ENCODE results near the gene TANC1. TPM values are rescaled to one million over a fixed set of nuclear protein-coding genes. Genes with fewer than 3 reads are reported as not detected.

The TANC1 gene
- polyA plus RNA-seq, 1 donor (not counting 4 experiments of a cell fraction or from before 2014, with no cell fraction given), result 33.5 TPM

DNA sequence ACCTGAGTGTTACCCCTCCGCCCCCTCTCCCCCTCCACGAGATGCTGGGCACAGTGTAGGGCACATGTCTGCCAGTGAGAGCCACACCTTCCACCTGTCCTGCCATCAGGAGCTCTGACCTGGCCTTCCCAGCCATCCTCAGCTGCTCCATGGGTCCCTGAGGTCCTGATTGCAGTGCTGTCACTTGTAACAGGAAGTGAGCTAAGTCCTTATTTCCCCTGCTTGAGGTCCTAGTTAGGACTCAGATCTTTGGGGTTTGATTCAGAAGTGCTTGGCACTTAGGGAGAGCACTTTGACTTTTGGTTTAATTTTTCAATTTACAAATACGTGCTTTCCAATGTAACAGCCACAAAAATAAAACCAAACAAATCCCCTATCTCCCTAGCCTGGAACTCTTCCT lies 192.5 kb downstream of the TANC1 start:
- Histone ChIP-seq H3K9me1 (ENCODE audit: control insufficient read depth, extremely low read depth, insufficient read depth, low read length) (peaks cover 4% of the 10 kb centered on the region), H3K79me2 (ENCODE audit: control insufficient read depth, insufficient read depth, low read length) (peaks cover 6% of the 10 kb centered on the region), H3K27ac (ENCODE audit: control insufficient read depth, insufficient read depth, low read length) (no peak overlapping the region), H3K9ac (ENCODE audit: control insufficient read depth, extremely low read depth, insufficient read depth, low read length) (no peak overlapping the region), H4K20me1 (ENCODE audit: control insufficient read depth, extremely low read depth, insufficient read depth, low read length) (no peaks in the 10 kb centered on the region), H3K36me3 (ENCODE audit: control insufficient read depth in 2 of 2, extremely low read depth in 1 of 2, insufficient read depth in 2 of 2, low read length in 2 of 2) (peaks cover 14 to 19% of the 10 kb centered on the region in 2 experiments), H3K4me3 (ENCODE audit: control insufficient read depth in 2 of 3, extremely low read depth in 1 of 3, insufficient read depth in 2 of 3, low read depth in 1 of 3, low read length in 3 of 3) (no peak overlapping the region), H3K4me1 (ENCODE audit: control insufficient read depth, extremely low read depth, insufficient read depth, low read length) (peaks cover 36% of the 10 kb centered on the region), H3K27me3 (ENCODE audit: control insufficient read depth, extremely low read depth, insufficient read depth, low read length) (no peaks in the 10 kb centered on the region), H3K4me2 (ENCODE audit: control insufficient read depth, extremely low read depth, insufficient read depth, low read depth, low read length) (no peak overlapping the region), H2AFZ (ENCODE audit: control insufficient read depth, low read length) (no peak overlapping the region), H3K9me3 (ENCODE audit: control insufficient read depth, low read depth, low read length) (no peaks in the 10 kb centered on the region)
- DNase-seq (ENCODE audit: low read depth, low spot score) (no peak), FAIRE-seq (no peak)
- TF ChIP-seq, protein P1, sequence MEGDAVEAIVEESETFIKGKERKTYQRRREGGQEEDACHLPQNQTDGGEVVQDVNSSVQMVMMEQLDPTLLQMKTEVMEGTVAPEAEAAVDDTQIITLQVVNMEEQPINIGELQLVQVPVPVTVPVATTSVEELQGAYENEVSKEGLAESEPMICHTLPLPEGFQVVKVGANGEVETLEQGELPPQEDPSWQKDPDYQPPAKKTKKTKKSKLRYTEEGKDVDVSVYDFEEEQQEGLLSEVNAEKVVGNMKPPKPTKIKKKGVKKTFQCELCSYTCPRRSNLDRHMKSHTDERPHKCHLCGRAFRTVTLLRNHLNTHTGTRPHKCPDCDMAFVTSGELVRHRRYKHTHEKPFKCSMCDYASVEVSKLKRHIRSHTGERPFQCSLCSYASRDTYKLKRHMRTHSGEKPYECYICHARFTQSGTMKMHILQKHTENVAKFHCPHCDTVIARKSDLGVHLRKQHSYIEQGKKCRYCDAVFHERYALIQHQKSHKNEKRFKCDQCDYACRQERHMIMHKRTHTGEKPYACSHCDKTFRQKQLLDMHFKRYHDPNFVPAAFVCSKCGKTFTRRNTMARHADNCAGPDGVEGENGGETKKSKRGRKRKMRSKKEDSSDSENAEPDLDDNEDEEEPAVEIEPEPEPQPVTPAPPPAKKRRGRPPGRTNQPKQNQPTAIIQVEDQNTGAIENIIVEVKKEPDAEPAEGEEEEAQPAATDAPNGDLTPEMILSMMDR (optimal IDR thresholded peaks at IDR 0.05 in 1 of 3, IDR thresholded peaks at IDR 0.05 in 1 of 3, conservative IDR thresholded peaks at IDR 0.05 in 1 of 3; ENCODE audit: extremely low read depth in 1 of 3, insufficient read depth in 2 of 3, low read length in 3 of 3), result no peak
- TF ChIP-seq EZH2 (IDR thresholded peaks at IDR 0.05; ENCODE audit: low read length), result no peak
- dilution Hi-C loops (cut with MboI; ENCODE audit: extremely low pct_ligation_motif_present, low sequenced_read_pairs), result no loop called here

DNA sequence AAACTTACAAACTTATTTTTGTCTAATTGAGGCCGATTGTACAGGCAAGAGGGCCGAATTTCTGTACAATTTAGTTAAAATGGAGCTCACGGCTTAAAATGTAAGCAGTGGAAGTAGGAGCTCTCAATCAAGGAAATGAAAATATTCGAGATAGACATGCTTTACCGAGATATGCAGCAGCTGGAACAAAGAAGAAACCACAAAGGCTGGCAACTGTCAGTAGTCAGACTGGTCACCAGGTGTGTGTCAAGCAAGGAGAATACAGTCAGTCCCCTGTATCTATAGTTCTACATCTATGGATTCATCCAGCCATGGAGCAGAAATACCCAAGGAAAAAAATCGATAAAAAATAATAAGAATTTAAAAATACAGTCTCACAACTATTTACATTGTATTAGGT lies 195.5 kb downstream of the TANC1 start:
- Histone ChIP-seq H3K4me3 (ENCODE audit: control insufficient read depth in 2 of 3, extremely low read depth in 1 of 3, insufficient read depth in 2 of 3, low read depth in 1 of 3, low read length in 3 of 3) (no peak overlapping the region), H3K9me1 (ENCODE audit: control insufficient read depth, extremely low read depth, insufficient read depth, low read length) (no peaks in the 10 kb centered on the region), H4K20me1 (ENCODE audit: control insufficient read depth, extremely low read depth, insufficient read depth, low read length) (no peaks in the 10 kb centered on the region), H3K36me3 (ENCODE audit: control insufficient read depth in 2 of 2, extremely low read depth in 1 of 2, insufficient read depth in 2 of 2, low read length in 2 of 2) (peaks cover 10 to 30% of the 10 kb centered on the region in 2 experiments), H3K9ac (ENCODE audit: control insufficient read depth, extremely low read depth, insufficient read depth, low read length) (no peak overlapping the region), H3K4me2 (ENCODE audit: control insufficient read depth, extremely low read depth, insufficient read depth, low read depth, low read length) (no peak overlapping the region), H3K27ac (ENCODE audit: control insufficient read depth, insufficient read depth, low read length) (no peak overlapping the region), H3K4me1 (ENCODE audit: control insufficient read depth, extremely low read depth, insufficient read depth, low read length) (peaks cover 12% of the 10 kb centered on the region), H2AFZ (ENCODE audit: control insufficient read depth, low read length) (no peak overlapping the region), H3K9me3 (ENCODE audit: control insufficient read depth, low read depth, low read length) (no peaks in the 10 kb centered on the region), H3K79me2 (ENCODE audit: control insufficient read depth, insufficient read depth, low read length) (peaks cover 8% of the 10 kb centered on the region), H3K27me3 (ENCODE audit: control insufficient read depth, extremely low read depth, insufficient read depth, low read length) (no peaks in the 10 kb centered on the region)
- TF ChIP-seq EZH2 (IDR thresholded peaks at IDR 0.05; ENCODE audit: low read length), result no peak
- FAIRE-seq (no peak), DNase-seq (ENCODE audit: low read depth, low spot score) (no peak)
- dilution Hi-C loops (cut with MboI; ENCODE audit: extremely low pct_ligation_motif_present, low sequenced_read_pairs), result no loop called here

DNA sequence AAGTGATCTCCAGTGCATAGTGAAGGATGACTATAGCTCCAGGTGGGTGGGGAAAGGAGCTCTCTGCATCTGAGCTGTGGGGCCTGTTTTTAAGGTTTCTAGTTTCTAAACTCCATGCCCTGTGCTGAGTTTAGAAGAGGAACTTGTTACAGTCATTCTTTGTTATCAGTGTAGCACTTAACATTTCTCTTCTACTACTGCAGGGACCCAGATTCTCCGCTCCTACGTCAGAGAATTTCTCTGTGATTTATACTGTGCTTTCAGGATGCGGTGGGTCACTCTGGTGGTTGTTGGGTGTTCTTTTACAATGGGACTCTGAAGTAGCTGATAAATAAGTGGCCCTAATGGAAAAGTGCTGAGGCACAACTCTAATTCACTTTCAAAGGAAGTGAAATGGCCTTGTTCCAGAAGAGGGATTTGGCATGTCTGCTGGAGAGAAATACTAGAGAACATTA lies 196.0 kb downstream of the TANC1 start:
- Histone ChIP-seq H3K9ac (ENCODE audit: control insufficient read depth, extremely low read depth, insufficient read depth, low read length) (no peak overlapping the region), H4K20me1 (ENCODE audit: control insufficient read depth, extremely low read depth, insufficient read depth, low read length) (no peaks in the 10 kb centered on the region), H3K36me3 (ENCODE audit: control insufficient read depth in 2 of 2, extremely low read depth in 1 of 2, insufficient read depth in 2 of 2, low read length in 2 of 2) (peaks cover 10 to 30% of the 10 kb centered on the region in 2 experiments), H2AFZ (ENCODE audit: control insufficient read depth, low read length) (no peak overlapping the region), H3K9me3 (ENCODE audit: control insufficient read depth, low read depth, low read length) (no peaks in the 10 kb centered on the region), H3K4me3 (ENCODE audit: control insufficient read depth in 2 of 3, extremely low read depth in 1 of 3, insufficient read depth in 2 of 3, low read depth in 1 of 3, low read length in 3 of 3) (no peak overlapping the region), H3K79me2 (ENCODE audit: control insufficient read depth, insufficient read depth, low read length) (peaks cover 8% of the 10 kb centered on the region), H3K4me2 (ENCODE audit: control insufficient read depth, extremely low read depth, insufficient read depth, low read depth, low read length) (no peak overlapping the region), H3K4me1 (ENCODE audit: control insufficient read depth, extremely low read depth, insufficient read depth, low read length) (peaks cover 17% of the 10 kb centered on the region), H3K27me3 (ENCODE audit: control insufficient read depth, extremely low read depth, insufficient read depth, low read length) (no peaks in the 10 kb centered on the region), H3K9me1 (ENCODE audit: control insufficient read depth, extremely low read depth, insufficient read depth, low read length) (no peaks in the 10 kb centered on the region), H3K27ac (ENCODE audit: control insufficient read depth, insufficient read depth, low read length) (no peak overlapping the region)
- no peak for TF ChIP-seq EZH2 (IDR thresholded peaks at IDR 0.05; ENCODE audit: low read length)
- DNase-seq (ENCODE audit: low read depth, low spot score) (no peak), FAIRE-seq (no peak)
- dilution Hi-C loops (cut with MboI; ENCODE audit: extremely low pct_ligation_motif_present, low sequenced_read_pairs), result no loop called here
